Heart left ventricle (tissue), 13 donors: ENCODE measurements around the gene TTC7B.

Source experiments
- POLR2A ChIP-seq, 2 donors: fragments of 450-650 bp; IDR thresholded peaks; one replicate each; pipeline ENCODE4 v1.6.1; 2017; ENCODE audit warnings: antibody characterized with exemption in 2 of 2, mild to moderate bottlenecking in 2 of 2, moderate library complexity in 2 of 2
- TF ChIP-seq, protein P1 (sequence below), 12 donors: fragments of 200-600 bp; sonication (generic) in 4 of 12; IDR thresholded peaks; one replicate each; pipeline versions ENCODE4 v1.5.0 to v1.8.0; 2018 to 2022; ENCODE audit warnings: antibody characterized with exemption in 12 of 12, mild to moderate bottlenecking in 5 of 12
- donor health status: ischemic (EF 13 %, LVEDD 7.1; RV severe dilation, severe dysfunction).
- donor health status: DM: no; HTN: yes; CAD: no.
- donor health status: DM: no; HTN: no; CAD: no.
- donor health status: ischemic (EF 25% LVEDD 6.9; RV normal size, moderate dysfunction).
- donor health status: ischemic (EF 25% LVEDD 5.7; RV mildly dilated, moderate dysfunction).
- donor health status: ischemic (EF 35%, LVEDD 5.7; RV mildly dilated, moderate dysfunction).
- donor health status: nonischemic (EF 11% LVEDD 7.7; RV severe dilation, severe dysfunction).
- donor health status: DM: yes; HTN: yes; CAD: no.
- donor health status: PGD.
- donor health status: ischemic (EF 29% LVEDD 5.4; RV normal size, mild dysfunction).
- donor health status: nonischemic (EF 23%, LVEDD 6.1; RV moderate dilation, normal function).

DNA sequence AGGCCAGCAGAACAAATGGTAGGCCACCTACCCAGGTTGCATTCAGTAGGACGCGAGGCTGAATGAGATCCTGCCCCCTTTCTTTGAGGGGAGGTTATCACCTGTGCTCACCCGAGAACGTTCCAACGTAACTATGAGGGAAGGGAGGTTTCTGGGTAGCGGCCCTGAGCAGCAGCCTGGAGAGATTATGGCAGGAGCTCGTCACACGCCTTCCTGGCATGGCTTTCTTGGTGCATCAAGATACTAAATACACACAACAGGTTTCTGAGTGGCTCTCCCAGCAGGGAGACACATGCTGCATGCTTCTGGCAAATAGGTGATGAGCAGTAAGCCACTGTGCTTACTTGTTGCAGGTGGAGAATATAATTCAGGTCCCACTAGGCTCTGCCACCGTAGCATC is 271.7 kb downstream of the TTC7B start:
- TF ChIP-seq, protein P1, sequence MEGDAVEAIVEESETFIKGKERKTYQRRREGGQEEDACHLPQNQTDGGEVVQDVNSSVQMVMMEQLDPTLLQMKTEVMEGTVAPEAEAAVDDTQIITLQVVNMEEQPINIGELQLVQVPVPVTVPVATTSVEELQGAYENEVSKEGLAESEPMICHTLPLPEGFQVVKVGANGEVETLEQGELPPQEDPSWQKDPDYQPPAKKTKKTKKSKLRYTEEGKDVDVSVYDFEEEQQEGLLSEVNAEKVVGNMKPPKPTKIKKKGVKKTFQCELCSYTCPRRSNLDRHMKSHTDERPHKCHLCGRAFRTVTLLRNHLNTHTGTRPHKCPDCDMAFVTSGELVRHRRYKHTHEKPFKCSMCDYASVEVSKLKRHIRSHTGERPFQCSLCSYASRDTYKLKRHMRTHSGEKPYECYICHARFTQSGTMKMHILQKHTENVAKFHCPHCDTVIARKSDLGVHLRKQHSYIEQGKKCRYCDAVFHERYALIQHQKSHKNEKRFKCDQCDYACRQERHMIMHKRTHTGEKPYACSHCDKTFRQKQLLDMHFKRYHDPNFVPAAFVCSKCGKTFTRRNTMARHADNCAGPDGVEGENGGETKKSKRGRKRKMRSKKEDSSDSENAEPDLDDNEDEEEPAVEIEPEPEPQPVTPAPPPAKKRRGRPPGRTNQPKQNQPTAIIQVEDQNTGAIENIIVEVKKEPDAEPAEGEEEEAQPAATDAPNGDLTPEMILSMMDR (IDR thresholded peaks at IDR 0.05), result no peak
- TF ChIP-seq POLR2A (IDR thresholded peaks at IDR 0.05), result no peak
